Neural progenitor cell (in vitro differentiated cells): ENCODE measurements around the gene SLC25A34. TPM values are rescaled to one million over a fixed set of nuclear protein-coding genes. Genes with fewer than 3 reads are reported as not detected.

ENCODE experiments used
- DNase-seq: peaks from one replicate; pipeline ENCODE4 v3.0.0-alpha.2; 2016; ENCODE audit warnings: low spot score
- H2AFZ ChIP-seq: fragments of 200-600 bp; sonication (generic); replicated peaks from 2 replicates; pipeline ENCODE4 v1.6.1; 2016; ENCODE audit warnings: antibody characterized with exemption
- H3F3A ChIP-seq: fragments of 200-600 bp; sonication (generic); 2 replicates; pipeline ENCODE4 v1.6.1; 2016; ENCODE audit warnings: antibody characterized with exemption, low read depth
- H3K27ac ChIP-seq: fragments of 200-600 bp; sonication (generic); 2 replicates; pipeline ENCODE4 v1.5.1; 2016; ENCODE audit warnings: mild to moderate bottlenecking
- H3K27me3 ChIP-seq: fragments of 200-600 bp; sonication (generic); 2 replicates; pipeline ENCODE4 v1.6.1; 2016; ENCODE audit warnings: mild to moderate bottlenecking, moderate library complexity
- H3K36me3 ChIP-seq: fragments of 200-600 bp; sonication (generic); 2 replicates; pipeline ENCODE4 v1.5.1; 2016
- H3K4me1 ChIP-seq: fragments of 200-600 bp; sonication (generic); 2 replicates; pipeline ENCODE4 v1.6.1; 2016; ENCODE audit warnings: mixed run types
- H3K4me2 ChIP-seq: fragments of 200-600 bp; sonication (generic); 2 replicates; pipeline ENCODE4 v1.6.1; 2016
- H3K4me3 ChIP-seq: fragments of 200-600 bp; sonication (generic); 2 replicates; pipeline ENCODE4 v1.5.1; 2016
- H3K79me2 ChIP-seq: fragments of 200-600 bp; sonication (generic); 2 replicates; pipeline ENCODE4 v1.6.1; 2016; ENCODE audit warnings: low read depth
- H3K9ac ChIP-seq: fragments of 200-600 bp; sonication (generic); 2 replicates; pipeline ENCODE4 v1.6.1; 2016
- H3K9me3 ChIP-seq: fragments of 200-600 bp; sonication (generic); 2 replicates; pipeline ENCODE4 v1.5.1; 2016; ENCODE audit warnings: low read depth
- H4K20me1 ChIP-seq: fragments of 200-600 bp; sonication (generic); 2 replicates; pipeline ENCODE4 v1.6.1; 2016; ENCODE audit warnings: low read depth
- H3K27ac Mint-ChIP-seq: 3 replicates; pipeline ENCODE4 v1.8.0; 2021; ENCODE audit warnings: mixed read lengths
- H3K27me3 Mint-ChIP-seq: 2 replicates; pipeline ENCODE4 v1.8.0; 2022; ENCODE audit warnings: low read depth, mild to moderate bottlenecking, inconsistent platforms, moderate library complexity, mixed read lengths; ENCODE audit not compliant: insufficient read depth
- H3K36me3 Mint-ChIP-seq: 3 replicates; pipeline ENCODE4 v1.8.0; 2021; ENCODE audit warnings: mixed read lengths
- H3K4me1 Mint-ChIP-seq: 3 replicates; pipeline ENCODE4 v1.8.0; 2021; ENCODE audit warnings: mixed read lengths
- H3K4me3 Mint-ChIP-seq: 3 replicates; pipeline ENCODE4 v1.8.0; 2021; ENCODE audit warnings: mild to moderate bottlenecking, moderate library complexity, mixed read lengths
- H3K9me3 Mint-ChIP-seq: 3 replicates; pipeline ENCODE4 v1.8.0; 2020; ENCODE audit warnings: mixed read lengths
- CTCF ChIP-seq: fragments of 200-600 bp; sonication (generic); IDR thresholded peaks from 2 replicates; pipeline ENCODE4 v1.5.1; 2017; ENCODE audit warnings: antibody characterized with exemption, mild to moderate bottlenecking
- EZH2 ChIP-seq: fragments of 200-600 bp; sonication (generic); IDR thresholded peaks from 2 replicates; pipeline ENCODE4 v1.6.1; 2017; ENCODE audit warnings: antibody characterized with exemption, mild to moderate bottlenecking, moderate library complexity
- EZH2phosphoT487 ChIP-seq: fragments of 200-600 bp; sonication (generic); IDR thresholded peaks from 2 replicates; pipeline ENCODE4 v1.6.1; 2017; ENCODE audit warnings: antibody characterized with exemption
- total RNA-seq: library from RNA; depleted of rRNA; stranded (reverse); fragments of >200 nt; gene quantifications from 2 replicates; pipeline ENCODE4 v1.2.3, GENCODE V29; 2015; ENCODE audit warnings: low replicate concordance

SLC25A34 gene
- total RNA-seq, 1 donor from 2014 or later = 0.34 TPM

DNA sequence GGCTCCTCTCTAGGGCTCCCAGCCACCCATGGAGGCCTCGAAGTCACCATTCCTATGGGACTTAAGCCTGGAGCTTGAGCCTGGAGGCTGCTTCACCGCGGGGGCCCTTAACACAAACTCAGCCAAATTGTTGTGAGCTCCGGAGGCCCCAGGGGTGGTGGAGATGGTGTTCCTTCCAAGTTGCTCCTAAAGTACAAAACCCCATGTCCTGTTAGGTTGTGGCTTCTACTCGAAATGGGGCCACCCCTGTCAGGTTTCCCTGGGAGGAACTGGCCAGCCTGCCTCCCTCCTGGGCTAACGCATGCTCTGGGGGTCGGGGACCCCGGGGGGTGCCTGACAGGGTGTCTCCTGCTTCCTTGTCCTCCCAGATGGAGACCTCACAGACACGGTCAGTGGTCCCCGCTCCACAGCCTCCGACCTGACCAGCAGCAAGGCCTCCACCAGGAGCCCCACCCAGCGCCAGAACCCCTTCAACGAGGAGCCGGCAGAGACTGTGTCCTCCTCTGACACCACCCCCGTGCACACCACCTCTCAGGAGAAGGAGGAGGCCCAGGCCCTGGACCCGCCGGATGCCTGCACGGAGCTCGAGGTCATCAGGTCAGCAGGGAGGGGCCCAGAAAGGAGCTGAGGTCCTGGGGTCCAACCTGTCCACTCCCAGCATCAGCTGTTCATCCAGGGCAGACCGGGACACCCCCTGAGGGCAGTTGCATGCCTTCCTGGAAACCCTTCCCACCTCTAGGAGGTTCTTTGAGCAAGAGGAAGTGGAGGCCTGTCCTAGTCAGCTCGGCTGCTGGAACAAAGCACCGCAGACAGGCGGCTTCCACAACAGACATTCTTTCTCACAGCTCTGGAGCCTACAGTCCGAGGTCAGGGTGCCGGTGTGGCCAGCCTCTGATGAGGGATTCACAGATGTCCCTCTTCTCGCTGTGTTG, 10.8 kb upstream of the SLC25A34 start:
- Histone ChIP-seq H3K36me3 (no peaks in the 10 kb centered on the region), H3K4me3 (no peak overlapping the region), H3K4me1 (no peaks in the 10 kb centered on the region), H4K20me1 (no peaks in the 10 kb centered on the region), H3F3A (no peaks in the 10 kb centered on the region), H3K27me3 (no peaks in the 10 kb centered on the region), H3K9me3 (no peaks in the 10 kb centered on the region), H3K27ac (no peak overlapping the region), H3K4me2 (no peak overlapping the region), H2AFZ (no peak overlapping the region), H3K79me2 (no peaks in the 10 kb centered on the region), H3K9ac (no peak overlapping the region)
- Mint-ChIP-seq H3K27me3 (peaks cover 2% of the 10 kb centered on the region), H3K4me3 (no peak overlapping the region), H3K4me1 (no peaks in the 10 kb centered on the region), H3K9me3 (no peaks in the 10 kb centered on the region), H3K27ac (no peak overlapping the region), H3K36me3 (peaks cover 17% of the 10 kb centered on the region)
- no peak for DNase-seq
- TF ChIP-seq EZH2phosphoT487 (no peak), CTCF (no peak), EZH2 (no peak)

DNA sequence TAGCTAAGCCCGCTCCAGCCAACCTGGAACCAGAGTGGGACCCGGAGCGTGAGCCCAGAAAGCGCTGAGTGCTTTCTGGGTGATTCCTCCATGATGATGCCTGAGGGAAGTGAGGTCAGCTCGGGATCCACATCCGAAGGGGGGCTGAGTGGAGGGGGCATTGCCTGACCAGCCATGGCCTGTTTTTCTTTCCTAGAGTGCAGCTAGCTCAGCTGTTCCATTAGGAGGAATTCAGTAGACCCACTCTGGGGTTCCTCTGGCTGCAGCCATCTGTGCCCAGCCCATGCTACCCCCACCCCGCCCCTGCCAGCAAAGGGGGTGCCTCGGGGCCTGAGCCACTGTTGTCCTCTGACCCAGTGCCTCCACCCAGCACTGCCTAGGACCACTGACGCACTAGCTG, 9.6 kb upstream of the SLC25A34 start:
- Histone ChIP-seq H4K20me1 (no peaks in the 10 kb centered on the region), H2AFZ (no peak overlapping the region), H3K27ac (no peak overlapping the region), H3K4me1 (no peaks in the 10 kb centered on the region), H3F3A (no peaks in the 10 kb centered on the region), H3K4me3 (no peak overlapping the region), H3K79me2 (no peaks in the 10 kb centered on the region), H3K27me3 (no peaks in the 10 kb centered on the region), H3K4me2 (no peak overlapping the region), H3K36me3 (no peaks in the 10 kb centered on the region), H3K9me3 (no peaks in the 10 kb centered on the region), H3K9ac (no peak overlapping the region)
- Mint-ChIP-seq H3K4me1 (no peaks in the 10 kb centered on the region), H3K4me3 (no peak overlapping the region), H3K27me3 (peaks cover 2% of the 10 kb centered on the region), H3K27ac (no peak overlapping the region), H3K9me3 (no peaks in the 10 kb centered on the region), H3K36me3 (peaks cover 17% of the 10 kb centered on the region)
- TF ChIP-seq EZH2 = no peak
- TF ChIP-seq EZH2phosphoT487 = no peak
- no peak for TF ChIP-seq CTCF
- DNase-seq = no peak

DNA sequence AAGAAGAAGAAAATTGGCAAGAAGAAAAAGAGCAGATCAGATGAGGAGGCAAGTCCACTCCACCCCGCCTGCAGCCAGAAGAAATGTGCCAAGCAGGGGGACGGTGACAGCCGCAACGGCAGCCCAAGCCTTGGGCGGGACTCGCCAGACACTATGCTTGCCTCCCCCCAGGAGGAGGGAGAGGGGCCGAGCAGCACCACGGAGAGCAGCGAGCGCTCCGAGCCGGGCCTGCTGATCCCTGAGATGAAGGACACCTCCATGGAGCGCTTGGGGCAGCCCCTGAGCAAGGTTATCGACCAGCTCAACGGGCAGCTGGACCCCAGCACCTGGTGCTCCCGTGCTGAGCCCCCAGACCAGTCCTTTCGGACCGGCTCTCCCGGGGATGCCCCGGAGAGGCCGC, 9.0 kb upstream of the SLC25A34 start:
- Histone ChIP-seq H3K79me2 (no peaks in the 10 kb centered on the region), H3K4me1 (no peaks in the 10 kb centered on the region), H3K4me3 (no peak overlapping the region), H4K20me1 (no peaks in the 10 kb centered on the region), H3K4me2 (no peak overlapping the region), H3K9ac (no peak overlapping the region), H3K36me3 (no peaks in the 10 kb centered on the region), H2AFZ (no peak overlapping the region), H3K27me3 (no peaks in the 10 kb centered on the region), H3F3A (no peaks in the 10 kb centered on the region), H3K27ac (no peak overlapping the region), H3K9me3 (no peaks in the 10 kb centered on the region)
- TF ChIP-seq EZH2phosphoT487 (no peak), EZH2 (no peak), CTCF (no peak)
- H3K27ac Mint-ChIP-seq = no peak overlapping the region
- peaks cover 17% of the 10 kb centered on the region for H3K36me3 Mint-ChIP-seq
- H3K9me3 Mint-ChIP-seq = no peaks in the 10 kb centered on the region
- no peaks in the 10 kb centered on the region for H3K4me1 Mint-ChIP-seq
- H3K27me3 Mint-ChIP-seq = peaks cover 2% of the 10 kb centered on the region
- DNase-seq = no peak
- H3K4me3 Mint-ChIP-seq = no peak overlapping the region
